Fibroblast of gingiva (primary cell): ENCODE results near the gene OPN1MW.
"Not testable (repeated sequence)": the region's sequence is repeated elsewhere in the genome, so short reads cannot be mapped to it uniquely, and the experiment has no call there.

Source experiments
- DNase-seq: peaks from one replicate; pipeline ENCODE4 v3.0.0-alpha.2; 2011; ENCODE audit warnings: low read depth

Gene OPN1MW

GRCh38 chrX:154182296-154182695, at the start of gene OPN1MW:
Gene OPN1MW (plus strand): TSS chrX:154182596. CDS start chrX:154182678, 82 bp downstream.
- not testable (repeated sequence) for DNase-seq

GRCh38 chrX:154135458-154136229, 46.8 kb upstream of the OPN1MW start:
- no peak for DNase-seq

- peak; percentile 3 for DNase-seq
Observed at GRCh38 chrX:154136627-154137161, 45.7 kb upstream of the OPN1MW start.

DNA sequence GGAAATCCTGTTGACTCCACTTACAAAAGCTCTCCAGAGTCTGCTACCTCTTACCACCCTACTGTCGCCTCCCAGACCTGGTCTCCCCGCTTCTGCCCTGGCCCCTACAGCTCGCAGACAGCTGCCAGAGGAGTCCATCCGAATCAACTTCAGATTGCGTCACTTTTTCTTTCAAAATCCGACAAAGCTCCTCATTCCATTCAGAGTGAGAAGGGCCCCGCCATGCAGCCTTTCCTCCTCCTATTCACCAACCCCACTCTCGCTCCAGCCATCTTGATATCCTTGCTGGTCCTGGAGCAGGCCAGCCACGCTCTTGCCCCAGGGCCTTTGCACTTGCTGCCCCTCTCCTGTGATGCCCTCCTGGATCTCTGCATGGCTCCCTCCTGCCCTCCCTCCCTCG, 43.5 kb upstream of the OPN1MW start:
- no peak for DNase-seq

GRCh38 chrX:154140206-154140605, 42.2 kb upstream of the OPN1MW start:
- no peak for DNase-seq

GRCh38 chrX:154140742-154141141, 41.7 kb upstream of the OPN1MW start:
- no peak for DNase-seq

DNA sequence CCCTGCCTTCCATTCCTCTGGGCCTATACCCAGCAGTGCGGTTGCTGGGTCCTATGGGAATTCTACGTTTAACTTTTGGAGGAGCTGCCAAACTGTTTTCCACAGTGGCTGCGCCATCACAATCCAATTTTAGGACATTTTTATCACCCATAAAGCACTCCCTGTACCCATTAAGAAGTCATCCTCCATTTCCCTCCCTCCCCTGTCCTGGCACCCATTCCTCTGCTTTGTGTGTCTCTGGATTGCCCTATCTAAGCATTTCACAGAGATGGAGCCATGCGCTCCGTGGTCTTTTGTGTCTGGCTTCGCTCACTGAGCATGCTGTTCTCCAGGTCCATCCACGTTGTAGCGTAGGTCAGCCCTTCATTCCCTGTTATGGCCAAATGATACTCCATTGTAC, 40.0 kb upstream of the OPN1MW start:
- DNase-seq: no peak

GRCh38 chrX:154142950-154143745, 39.2 kb upstream of the OPN1MW start:
- no peak for DNase-seq

GRCh38 chrX:154144010-154144409, 38.4 kb upstream of the OPN1MW start, which contains the start of gene OPN1LW:
Gene OPN1LW (plus strand): TSS chrX:154144243. CDS start chrX:154144284, 41 bp downstream.
- DNase-seq: not testable (repeated sequence)

- not testable (repeated sequence) for DNase-seq
Observed at GRCh38 chrX:154151030-154151429, 31.4 kb upstream of the OPN1MW start.

DNA sequence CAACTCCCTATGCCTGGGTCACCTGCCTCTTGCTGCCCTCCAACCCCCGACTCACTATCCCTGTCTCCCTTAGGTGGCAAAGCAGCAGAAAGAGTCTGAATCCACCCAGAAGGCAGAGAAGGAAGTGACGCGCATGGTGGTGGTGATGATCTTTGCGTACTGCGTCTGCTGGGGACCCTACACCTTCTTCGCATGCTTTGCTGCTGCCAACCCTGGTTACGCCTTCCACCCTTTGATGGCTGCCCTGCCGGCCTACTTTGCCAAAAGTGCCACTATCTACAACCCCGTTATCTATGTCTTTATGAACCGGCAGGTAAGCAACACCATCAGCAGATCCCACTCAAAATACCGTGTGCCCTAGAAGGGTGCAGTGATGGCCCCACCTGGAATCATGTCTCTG, 26.2 kb upstream of the OPN1MW start:
- DNase-seq: not testable (repeated sequence)

GRCh38 chrX:154157207-154157606, 25.2 kb upstream of the OPN1MW start:
- not testable (repeated sequence) for DNase-seq

DNA sequence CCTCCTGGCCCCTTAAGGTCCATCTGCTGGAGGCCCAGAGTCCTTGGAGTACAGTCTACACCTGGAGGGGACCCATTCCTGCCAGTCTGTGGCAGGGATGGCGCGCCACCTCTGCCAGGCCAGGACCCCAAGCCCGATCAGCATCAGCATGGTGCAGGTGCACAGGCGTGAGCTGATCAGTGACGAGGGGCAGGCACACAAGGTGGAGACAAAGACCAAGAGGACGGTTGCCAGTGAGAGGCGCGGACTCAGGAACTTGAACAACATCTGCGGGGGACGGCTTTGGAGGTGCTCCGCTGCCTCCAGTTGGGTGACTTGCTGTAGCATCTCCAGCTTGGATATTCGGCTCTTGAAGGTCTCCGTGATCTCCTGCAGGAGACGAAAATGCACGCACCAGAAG, 23.1 kb upstream of the OPN1MW start:
- not testable (repeated sequence) for DNase-seq

DNA sequence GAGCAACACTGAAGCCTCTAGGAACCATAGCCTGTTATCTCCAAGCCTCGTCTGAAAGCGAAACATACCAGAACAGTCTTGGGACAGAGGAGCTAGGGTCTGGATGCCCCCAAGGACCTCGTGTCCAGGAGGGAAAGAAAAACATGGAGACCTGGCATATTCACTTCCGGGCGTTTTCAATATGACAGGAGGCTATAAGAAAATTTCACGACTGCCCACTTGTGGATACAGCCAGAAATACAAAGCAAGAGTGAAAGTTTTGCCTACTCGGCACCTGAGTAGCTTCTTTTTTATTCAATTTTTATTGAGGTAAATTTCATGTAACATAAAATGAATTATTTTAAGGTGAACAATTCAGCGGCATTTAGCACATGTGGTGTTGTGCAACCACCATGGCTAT, 17.5 kb upstream of the OPN1MW start:
- not testable (repeated sequence) for DNase-seq

GRCh38 chrX:154168384-154168783, 14.0 kb upstream of the OPN1MW start:
- DNase-seq: not testable (repeated sequence)

- not testable (repeated sequence) for DNase-seq
Observed at GRCh38 chrX:154172535-154172943, 9.9 kb upstream of the OPN1MW start.

DNA sequence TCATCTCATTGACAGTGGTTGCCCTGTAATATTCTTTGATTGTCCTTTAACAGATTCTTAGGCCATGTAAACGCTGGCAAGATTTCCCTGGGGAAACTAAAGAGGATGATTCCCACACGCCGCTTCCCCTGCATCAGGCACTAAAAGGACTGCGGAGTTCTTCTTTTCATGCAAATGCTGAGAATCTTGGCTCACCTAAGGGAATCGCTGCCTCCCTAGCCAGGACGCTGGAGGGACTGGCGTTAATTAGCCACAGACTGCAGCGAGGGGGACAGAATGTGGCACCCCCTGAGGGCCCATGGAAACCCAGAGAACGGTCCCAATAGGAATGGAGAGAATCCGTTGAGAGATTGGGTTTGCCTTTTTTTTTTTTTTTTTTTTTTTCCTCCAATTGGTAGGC, 8.0 kb upstream of the OPN1MW start:
- DNase-seq: not testable (repeated sequence)

- DNase-seq: not testable (repeated sequence)
Observed at GRCh38 chrX:154183794-154184193, 1.4 kb downstream of the OPN1MW start.

DNA sequence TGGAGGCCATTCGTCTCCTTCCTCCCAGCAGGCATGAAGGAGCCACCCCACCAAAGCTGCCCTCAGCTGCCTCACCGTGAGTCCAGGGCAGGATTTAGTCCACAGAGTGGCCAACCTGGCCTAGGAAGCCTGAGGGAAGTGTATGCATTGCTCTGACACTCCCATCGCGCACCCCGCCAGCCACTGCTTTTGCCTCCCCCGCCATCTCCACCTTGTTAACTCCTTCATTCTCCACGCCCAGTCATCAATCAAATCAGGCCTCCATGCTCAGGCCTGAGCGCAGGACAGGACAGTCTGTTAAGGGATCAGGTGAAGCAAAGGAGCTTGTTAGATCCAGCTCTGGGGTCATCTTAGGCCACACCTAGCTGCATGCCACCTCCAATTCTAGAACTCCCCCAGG, 10.4 kb downstream of the OPN1MW start:
- DNase-seq: not testable (repeated sequence)

DNA sequence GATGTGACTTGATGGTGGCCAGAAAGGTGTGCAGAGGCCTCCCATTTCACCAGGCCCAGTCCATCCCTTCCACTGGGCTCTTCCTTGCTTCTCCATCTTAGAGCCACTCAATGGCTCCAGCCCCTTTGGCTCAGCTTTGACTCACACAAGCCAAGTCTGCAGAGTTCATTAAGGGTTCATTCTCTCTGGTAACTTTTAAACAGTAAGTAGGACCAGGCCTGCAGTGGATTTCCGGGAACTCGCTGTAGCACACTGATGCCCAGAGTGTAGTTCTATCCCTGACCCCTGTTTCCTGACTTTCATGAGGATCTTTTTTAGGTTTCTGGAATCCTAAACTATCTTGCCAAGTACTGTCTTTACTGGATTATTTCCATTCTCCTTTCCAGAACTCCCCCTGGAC, 11.9 kb downstream of the OPN1MW start:
- not testable (repeated sequence) for DNase-seq

DNA sequence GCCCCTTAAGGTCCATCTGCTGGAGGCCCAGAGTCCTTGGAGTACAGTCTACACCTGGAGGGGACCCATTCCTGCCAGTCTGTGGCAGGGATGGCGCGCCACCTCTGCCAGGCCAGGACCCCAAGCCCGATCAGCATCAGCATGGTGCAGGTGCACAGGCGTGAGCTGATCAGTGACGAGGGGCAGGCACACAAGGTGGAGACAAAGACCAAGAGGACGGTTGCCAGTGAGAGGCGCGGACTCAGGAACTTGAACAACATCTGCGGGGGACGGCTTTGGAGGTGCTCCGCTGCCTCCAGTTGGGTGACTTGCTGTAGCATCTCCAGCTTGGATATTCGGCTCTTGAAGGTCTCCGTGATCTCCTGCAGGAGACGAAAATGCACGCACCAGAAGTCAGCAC, 14.1 kb downstream of the OPN1MW start:
- not testable (repeated sequence) for DNase-seq

GRCh38 chrX:154209670-154210418, 27.4 kb downstream of the OPN1MW start:
- DNase-seq: not testable (repeated sequence)
